ENCODE results near the gene IER3IP1. TPM values are rescaled to one million over a fixed set of nuclear protein-coding genes. Genes with fewer than 3 reads are reported as not detected.

Gene IER3IP1
- total RNA-seq, 2 experiments from 2014 or later = 1.5 to 2.3 TPM

DNA sequence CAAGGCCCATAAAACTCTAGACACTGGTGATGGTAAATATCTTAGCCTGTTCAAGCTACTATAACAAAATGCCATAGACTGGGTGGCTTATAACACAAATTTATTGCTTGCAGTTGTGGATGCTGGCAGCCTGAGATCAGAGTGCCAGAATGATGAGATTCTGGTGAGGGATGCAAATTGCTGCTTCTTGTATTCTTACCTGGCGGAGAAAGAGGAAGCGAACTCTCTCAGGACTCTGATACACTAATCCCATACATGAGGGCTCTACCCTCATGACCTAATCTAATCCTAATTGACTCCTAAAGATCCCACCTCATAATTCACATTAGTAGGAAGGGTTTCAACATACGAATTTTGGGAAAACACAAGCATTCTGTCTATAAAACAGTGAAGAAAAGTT, 4.6 kb upstream of the IER3IP1 start:
- Mint-ChIP-seq H3K9me3 (peaks cover 8% of the 10 kb centered on the region), H3K36me3 (ENCODE audit: low read depth) (peaks cover 6% of the 10 kb centered on the region), H3K27me3 (peaks cover 12% of the 10 kb centered on the region), H3K27ac (no peak overlapping the region), H3K4me1 (ENCODE audit: low read depth) (no peaks in the 10 kb centered on the region), H3K4me3 (no peak overlapping the region)
- TF ChIP-seq, protein P1, sequence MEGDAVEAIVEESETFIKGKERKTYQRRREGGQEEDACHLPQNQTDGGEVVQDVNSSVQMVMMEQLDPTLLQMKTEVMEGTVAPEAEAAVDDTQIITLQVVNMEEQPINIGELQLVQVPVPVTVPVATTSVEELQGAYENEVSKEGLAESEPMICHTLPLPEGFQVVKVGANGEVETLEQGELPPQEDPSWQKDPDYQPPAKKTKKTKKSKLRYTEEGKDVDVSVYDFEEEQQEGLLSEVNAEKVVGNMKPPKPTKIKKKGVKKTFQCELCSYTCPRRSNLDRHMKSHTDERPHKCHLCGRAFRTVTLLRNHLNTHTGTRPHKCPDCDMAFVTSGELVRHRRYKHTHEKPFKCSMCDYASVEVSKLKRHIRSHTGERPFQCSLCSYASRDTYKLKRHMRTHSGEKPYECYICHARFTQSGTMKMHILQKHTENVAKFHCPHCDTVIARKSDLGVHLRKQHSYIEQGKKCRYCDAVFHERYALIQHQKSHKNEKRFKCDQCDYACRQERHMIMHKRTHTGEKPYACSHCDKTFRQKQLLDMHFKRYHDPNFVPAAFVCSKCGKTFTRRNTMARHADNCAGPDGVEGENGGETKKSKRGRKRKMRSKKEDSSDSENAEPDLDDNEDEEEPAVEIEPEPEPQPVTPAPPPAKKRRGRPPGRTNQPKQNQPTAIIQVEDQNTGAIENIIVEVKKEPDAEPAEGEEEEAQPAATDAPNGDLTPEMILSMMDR (IDR thresholded peaks at IDR 0.05) = no peak
- H3K9me3 ChIP-seq (ENCODE audit: control insufficient read depth in 1 of 2, insufficient read depth in 1 of 2, low read length in 2 of 2) = peaks cover 0 to 15% of the 10 kb centered on the region in 2 experiments
- peaks cover 4% of the 10 kb centered on the region for H3K4me1 ChIP-seq (ENCODE audit: insufficient read depth, low read length)
- peaks cover 0 to 2% of the 10 kb centered on the region in 2 experiments for H3K27me3 ChIP-seq (ENCODE audit: control insufficient read depth in 1 of 2, insufficient read depth in 2 of 2, low read length in 2 of 2)
- H3K27ac ChIP-seq (ENCODE audit: low read depth in 1 of 2, low read length in 2 of 2) = no peak overlapping the region
- no peak for ATAC-seq (ENCODE audit: poor library complexity)
- H3K4me3 ChIP-seq (ENCODE audit: low read length) = no peak overlapping the region
- ChIA-PET CTCF (interaction anchor here (0.8 kb wide), 1 partner anchor 48 kb away, joined by 4 read pairs; no protein-coding TSS in a partner anchor), POLR2A (no interaction called here)
- no peak for DNase-seq
- intact Hi-C loops (cut with DNase I, micrococcal nuclease) = no loop called here
- H3K36me3 ChIP-seq (ENCODE audit: insufficient read depth, low read length) = no peaks in the 10 kb centered on the region

DNA sequence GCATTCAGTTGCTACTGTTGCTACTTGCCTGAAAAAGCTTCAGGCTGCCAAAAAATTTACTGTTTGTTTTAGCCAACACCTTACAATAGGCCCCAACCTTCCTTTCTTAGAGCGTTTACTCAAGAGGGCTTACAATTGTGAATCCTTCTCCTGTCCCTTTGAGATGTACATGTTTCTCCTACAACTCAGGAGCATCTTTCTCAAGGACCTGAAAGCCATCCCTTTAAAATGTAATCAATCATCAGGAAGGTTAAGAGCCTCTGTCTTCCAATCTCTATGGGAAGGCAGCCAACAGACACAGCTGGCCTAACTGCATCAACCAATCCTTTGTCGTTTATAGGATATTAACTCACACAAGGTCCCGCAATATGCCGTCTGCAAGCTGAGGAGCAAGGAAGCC, 3.4 kb upstream of the IER3IP1 start:
- no peak overlapping the region for H3K4me3 ChIP-seq (ENCODE audit: low read length)
- Mint-ChIP-seq H3K36me3 (ENCODE audit: low read depth) (peaks cover 10% of the 10 kb centered on the region), H3K4me3 (peak overlapping the region; percentile 22), H3K4me1 (ENCODE audit: low read depth) (no peaks in the 10 kb centered on the region), H3K27me3 (no peaks in the 10 kb centered on the region), H3K9me3 (peaks cover under 1% of the 10 kb centered on the region), H3K27ac (no peak overlapping the region)
- ATAC-seq (ENCODE audit: poor library complexity) (no peak), DNase-seq (no peak)
- ChIA-PET POLR2A (no interaction called here), CTCF (no interaction called here)
- H3K4me1 ChIP-seq (ENCODE audit: insufficient read depth, low read length) = peaks cover 16% of the 10 kb centered on the region
- TF ChIP-seq, protein P1 (IDR thresholded peaks at IDR 0.05) = no peak
- peaks cover 0 to 2% of the 10 kb centered on the region in 2 experiments for H3K27me3 ChIP-seq (ENCODE audit: control insufficient read depth in 1 of 2, insufficient read depth in 2 of 2, low read length in 2 of 2)
- intact Hi-C loops (cut with DNase I, micrococcal nuclease) = loop anchor here in 1 of 2 experiments (5.0 to 10.0 kb wide), 2 partner anchors 37 to 985 kb away; no protein-coding TSS in a partner anchor
- H3K36me3 ChIP-seq (ENCODE audit: insufficient read depth, low read length) = no peaks in the 10 kb centered on the region
- H3K9me3 ChIP-seq (ENCODE audit: control insufficient read depth in 1 of 2, insufficient read depth in 1 of 2, low read length in 2 of 2) = peaks cover 0 to 5% of the 10 kb centered on the region in 2 experiments
- no peak overlapping the region for H3K27ac ChIP-seq (ENCODE audit: low read depth in 1 of 2, low read length in 2 of 2)

DNA sequence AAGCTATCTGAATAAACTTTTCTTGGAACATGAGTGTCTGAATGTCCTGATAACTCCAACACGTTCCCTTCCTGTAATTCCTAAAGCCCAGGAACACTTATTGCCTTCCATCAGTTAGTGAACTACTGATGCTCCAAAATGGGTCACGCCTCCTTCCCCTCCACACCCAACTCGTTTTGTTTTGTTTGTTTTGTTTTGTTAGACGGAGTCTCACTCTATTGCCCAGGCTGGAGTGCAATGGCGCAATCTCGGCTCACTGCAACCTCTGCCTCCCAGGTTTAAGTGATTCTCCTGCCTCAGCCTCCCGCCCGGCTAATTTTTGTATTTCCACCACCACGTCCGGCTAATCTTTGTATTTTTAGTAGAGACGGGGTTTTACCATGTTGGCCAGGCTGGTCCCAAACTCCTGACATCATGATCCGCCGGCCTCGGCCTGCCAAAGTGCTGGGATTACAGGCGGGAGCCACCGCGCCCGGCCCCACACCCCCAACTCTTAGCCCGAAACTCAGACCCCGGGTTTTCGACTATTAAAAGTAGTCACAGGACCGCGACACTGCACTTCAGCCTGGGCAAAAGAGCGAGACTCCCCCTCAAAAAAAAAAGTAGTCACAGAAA, 774 bp downstream of the IER3IP1 start:
- H3K27ac ChIP-seq (ENCODE audit: low read depth in 1 of 2, low read length in 2 of 2) = no peak overlapping the region
- peak overlapping the region; percentile 98 for H3K4me3 ChIP-seq (ENCODE audit: low read length)
- CTCF ChIA-PET = no interaction called here
- Mint-ChIP-seq H3K4me1 (ENCODE audit: low read depth) (no peaks in the 10 kb centered on the region), H3K27me3 (no peaks in the 10 kb centered on the region), H3K27ac (no peak overlapping the region), H3K4me3 (no peak overlapping the region), H3K36me3 (ENCODE audit: low read depth) (peaks cover 10% of the 10 kb centered on the region), H3K9me3 (no peaks in the 10 kb centered on the region)
- ATAC-seq (ENCODE audit: poor library complexity) (no peak), DNase-seq (no peak)
- H3K9me3 ChIP-seq (ENCODE audit: control insufficient read depth in 1 of 2, insufficient read depth in 1 of 2, low read length in 2 of 2) = no peaks in the 10 kb centered on the region
- peaks cover 19% of the 10 kb centered on the region for H3K4me1 ChIP-seq (ENCODE audit: insufficient read depth, low read length)
- POLR2A ChIA-PET = no interaction called here
- intact Hi-C loops (cut with DNase I, micrococcal nuclease) = loop anchor here in 1 of 2 experiments (5.0 to 10.0 kb wide), 2 partner anchors 33 to 989 kb away; no protein-coding TSS in a partner anchor
- TF ChIP-seq, protein P1 (IDR thresholded peaks at IDR 0.05) = no peak
- no peaks in the 10 kb centered on the region for H3K36me3 ChIP-seq (ENCODE audit: insufficient read depth, low read length)
- H3K27me3 ChIP-seq (ENCODE audit: control insufficient read depth in 1 of 2, insufficient read depth in 2 of 2, low read length in 2 of 2) = no peaks in the 10 kb centered on the region

Measured in CD4-positive, alpha-beta T cell (primary cell).